Endothelial cell (in vitro differentiated cells): Measurements from ENCODE around the gene NECTIN1. TPM values are rescaled to one million over a fixed set of nuclear protein-coding genes. Genes with fewer than 3 reads are reported as not detected.

ENCODE experiments used
- DNase-seq: peaks from one replicate; pipeline ENCODE4 v3.0.0; 2021; ENCODE audit warnings: low spot score
- H3K27ac Mint-ChIP-seq: one replicate; pipeline ENCODE4 v1.8.0; 2021; ENCODE audit warnings: mixed read lengths, inconsistent platforms; ENCODE audit not compliant: unreplicated experiment
- H3K27me3 Mint-ChIP-seq: one replicate; pipeline ENCODE4 v1.8.0; 2021; ENCODE audit warnings: mild to moderate bottlenecking, moderate library complexity, mixed read lengths, inconsistent platforms; ENCODE audit not compliant: unreplicated experiment
- H3K36me3 Mint-ChIP-seq: one replicate; pipeline ENCODE4 v1.8.0; 2021; ENCODE audit warnings: mild to moderate bottlenecking, low read depth, mixed read lengths, inconsistent platforms; ENCODE audit not compliant: unreplicated experiment
- H3K4me1 Mint-ChIP-seq: one replicate; pipeline ENCODE4 v1.8.0; 2021; ENCODE audit warnings: mild to moderate bottlenecking, mixed read lengths, inconsistent platforms; ENCODE audit not compliant: unreplicated experiment
- H3K4me3 Mint-ChIP-seq: one replicate; pipeline ENCODE4 v1.8.0; 2021; ENCODE audit warnings: mild to moderate bottlenecking, mixed read lengths, inconsistent platforms; ENCODE audit not compliant: unreplicated experiment
- H3K9me3 Mint-ChIP-seq: one replicate; pipeline ENCODE4 v1.8.0; 2021; ENCODE audit warnings: mixed read lengths, inconsistent platforms; ENCODE audit not compliant: unreplicated experiment
- total RNA-seq: library from RNA; stranded (reverse); fragmentation: NEBNext Ultra II Directional; extraction: Animal tissue kit (Norgen Biotek cat#: 25700); gene quantifications from one replicate; pipeline ENCODE4 v1.2.1, GENCODE V29; 2021; ENCODE audit not compliant: unreplicated experiment
- TF ChIP-seq, protein P1 (sequence below): fragments of 200-600 bp; sonication (generic); IDR thresholded peaks from one replicate; pipeline ENCODE4 v1.5.0; 2021; ENCODE audit warnings: antibody characterized with exemption; ENCODE audit not compliant: unreplicated experiment

NECTIN1 gene
- total RNA-seq, 1 donor from 2014 or later: 17.9 TPM

DNA sequence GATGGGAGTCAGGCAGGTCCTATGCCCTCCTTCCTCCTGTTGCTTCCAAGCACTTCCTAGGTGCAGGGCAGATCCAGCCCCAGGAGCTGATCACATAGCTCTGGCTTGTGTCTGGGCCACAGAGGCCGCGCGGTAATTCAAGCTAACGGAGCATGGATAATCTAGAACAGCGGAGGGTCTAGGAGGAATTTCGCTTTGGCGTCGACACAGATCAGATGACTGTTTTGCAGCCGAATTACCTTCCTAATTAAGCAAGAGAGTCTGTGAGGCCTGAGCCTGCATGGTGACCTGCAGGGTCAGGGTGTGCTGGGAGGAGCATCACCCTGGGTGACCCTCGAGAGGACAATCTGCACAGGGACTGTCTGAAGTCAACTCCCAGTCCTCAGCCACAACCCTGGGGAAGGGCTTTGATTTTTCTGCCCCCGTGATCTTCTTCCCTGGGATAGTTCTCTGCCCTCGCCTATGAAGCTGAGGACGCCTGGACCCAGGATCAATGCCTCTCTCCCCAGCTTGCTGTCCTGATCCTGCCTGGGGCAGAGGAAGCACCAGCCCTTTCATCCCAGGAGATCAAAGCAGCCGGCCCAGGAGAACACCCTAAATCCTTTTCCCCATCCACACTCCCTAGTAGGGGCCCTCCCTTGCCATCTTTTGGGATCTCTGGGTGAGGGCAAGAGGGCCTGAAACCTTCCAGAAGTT, 11.0 kb downstream of the NECTIN1 start:
- Mint-ChIP-seq H3K4me3 (no peak overlapping the region), H3K27ac (no peak overlapping the region), H3K27me3 (peaks cover 11% of the 10 kb centered on the region), H3K36me3 (no peaks in the 10 kb centered on the region), H3K4me1 (no peaks in the 10 kb centered on the region), H3K9me3 (no peaks in the 10 kb centered on the region)
- TF ChIP-seq, protein P1, sequence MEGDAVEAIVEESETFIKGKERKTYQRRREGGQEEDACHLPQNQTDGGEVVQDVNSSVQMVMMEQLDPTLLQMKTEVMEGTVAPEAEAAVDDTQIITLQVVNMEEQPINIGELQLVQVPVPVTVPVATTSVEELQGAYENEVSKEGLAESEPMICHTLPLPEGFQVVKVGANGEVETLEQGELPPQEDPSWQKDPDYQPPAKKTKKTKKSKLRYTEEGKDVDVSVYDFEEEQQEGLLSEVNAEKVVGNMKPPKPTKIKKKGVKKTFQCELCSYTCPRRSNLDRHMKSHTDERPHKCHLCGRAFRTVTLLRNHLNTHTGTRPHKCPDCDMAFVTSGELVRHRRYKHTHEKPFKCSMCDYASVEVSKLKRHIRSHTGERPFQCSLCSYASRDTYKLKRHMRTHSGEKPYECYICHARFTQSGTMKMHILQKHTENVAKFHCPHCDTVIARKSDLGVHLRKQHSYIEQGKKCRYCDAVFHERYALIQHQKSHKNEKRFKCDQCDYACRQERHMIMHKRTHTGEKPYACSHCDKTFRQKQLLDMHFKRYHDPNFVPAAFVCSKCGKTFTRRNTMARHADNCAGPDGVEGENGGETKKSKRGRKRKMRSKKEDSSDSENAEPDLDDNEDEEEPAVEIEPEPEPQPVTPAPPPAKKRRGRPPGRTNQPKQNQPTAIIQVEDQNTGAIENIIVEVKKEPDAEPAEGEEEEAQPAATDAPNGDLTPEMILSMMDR: no peak
- no peak for DNase-seq

DNA sequence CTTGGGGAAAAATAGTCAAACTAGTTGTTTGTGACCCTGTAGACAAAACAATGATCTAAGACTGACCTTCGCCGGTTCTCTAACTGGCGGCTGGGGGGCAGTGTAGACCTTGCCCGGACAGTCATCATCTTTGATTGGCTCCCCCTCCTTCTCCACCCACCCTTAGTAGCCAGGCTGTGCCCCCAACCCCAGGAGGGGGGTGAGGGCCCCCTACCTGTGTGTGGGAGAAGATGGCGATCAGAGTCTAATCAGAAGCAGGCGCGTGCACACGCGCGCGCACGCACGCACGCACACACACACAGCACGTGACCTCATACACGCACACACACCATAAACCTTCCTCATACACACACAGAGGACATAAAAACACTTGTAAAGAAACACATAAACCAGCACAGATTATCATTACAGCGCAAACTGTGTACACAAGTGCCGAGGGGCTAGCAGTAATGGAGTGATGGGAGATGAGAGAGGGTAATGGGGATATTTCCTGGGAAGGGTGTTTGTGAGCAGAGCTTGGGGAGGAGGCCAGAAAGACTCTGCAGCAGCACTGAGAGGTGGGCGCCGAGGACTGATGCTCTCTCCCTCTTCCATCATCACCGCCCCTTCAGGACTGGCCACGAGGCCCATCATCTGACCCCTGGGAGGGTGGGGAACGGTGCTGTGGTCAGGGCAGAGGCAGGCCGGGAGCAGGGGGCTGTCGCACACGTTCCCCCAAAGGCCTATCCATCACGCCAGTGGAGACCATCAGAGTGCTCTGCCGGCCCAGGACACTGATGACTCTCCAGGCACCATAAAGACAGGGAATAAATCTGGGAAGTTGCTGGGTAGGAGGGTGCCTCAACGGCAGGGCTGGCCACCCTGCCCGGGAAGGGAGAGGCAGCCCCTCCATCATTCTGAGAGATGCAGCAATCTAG, 12.2 kb downstream of the NECTIN1 start:
- H3K4me1 Mint-ChIP-seq: no peaks in the 10 kb centered on the region
- no peaks in the 10 kb centered on the region for H3K36me3 Mint-ChIP-seq
- no peak overlapping the region for H3K4me3 Mint-ChIP-seq
- DNase-seq: no peak
- H3K27me3 Mint-ChIP-seq: peaks cover 11% of the 10 kb centered on the region
- TF ChIP-seq, protein P1: no peak
- H3K27ac Mint-ChIP-seq: no peak overlapping the region
- H3K9me3 Mint-ChIP-seq: no peaks in the 10 kb centered on the region

DNA sequence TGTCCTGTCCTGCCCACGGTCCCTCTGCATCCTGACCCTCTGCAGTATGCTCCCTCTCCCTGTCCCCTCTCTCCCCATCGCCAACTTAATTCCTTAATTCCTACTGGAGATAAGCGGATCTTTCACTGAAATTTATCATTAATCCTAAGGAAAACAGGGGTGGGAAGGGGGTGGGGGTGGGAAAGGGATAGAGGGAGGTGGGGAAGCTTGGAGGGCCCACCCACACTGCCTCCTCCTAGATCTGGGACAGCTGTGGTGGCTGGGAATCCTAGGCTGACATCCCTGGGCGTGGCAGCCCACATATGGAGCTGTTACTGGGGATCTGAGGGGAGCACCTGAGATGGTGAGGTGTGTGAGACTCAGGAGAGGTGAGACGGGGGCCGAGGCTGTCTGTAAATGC, 14.4 kb downstream of the NECTIN1 start:
- Mint-ChIP-seq H3K9me3 (no peaks in the 10 kb centered on the region), H3K27ac (no peak overlapping the region), H3K36me3 (no peaks in the 10 kb centered on the region), H3K4me1 (peaks cover 3% of the 10 kb centered on the region), H3K4me3 (no peak overlapping the region), H3K27me3 (peaks cover 6% of the 10 kb centered on the region)
- DNase-seq: no peak
- TF ChIP-seq, protein P1: no peak

DNA sequence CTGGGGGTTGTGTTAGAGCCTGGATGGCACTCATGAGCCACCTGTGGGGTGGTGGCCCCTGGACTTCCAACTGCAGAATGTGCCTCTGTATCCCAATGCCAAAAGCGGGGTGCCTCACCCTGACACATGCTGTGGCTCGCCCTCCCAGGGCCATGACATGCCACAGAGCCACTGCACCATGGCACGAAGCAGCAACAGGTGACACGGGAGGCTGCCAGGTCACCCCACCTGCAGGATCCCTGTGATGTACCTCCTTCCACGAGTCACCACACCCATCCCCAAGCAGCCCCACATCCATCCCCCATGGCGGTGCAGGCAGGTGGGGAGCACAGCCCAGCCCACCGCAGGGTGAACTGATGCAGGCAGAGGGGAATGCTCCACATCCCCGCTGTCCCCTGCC, 14.8 kb downstream of the NECTIN1 start:
- no peak for DNase-seq
- peaks cover 3% of the 10 kb centered on the region for H3K4me1 Mint-ChIP-seq
- H3K4me3 Mint-ChIP-seq: no peak overlapping the region
- TF ChIP-seq, protein P1: no peak
- no peaks in the 10 kb centered on the region for H3K9me3 Mint-ChIP-seq
- peaks cover 5% of the 10 kb centered on the region for H3K27me3 Mint-ChIP-seq
- no peaks in the 10 kb centered on the region for H3K36me3 Mint-ChIP-seq
- no peak overlapping the region for H3K27ac Mint-ChIP-seq
